Natural killer cell (primary cell): Measurements from ENCODE around the gene SYCE1L. TPM values are rescaled to one million over a fixed set of nuclear protein-coding genes. Genes with fewer than 3 reads are reported as not detected.
A peak's percentile ranks its signal among the peaks of the same experiment; 100 is the strongest.

Experiments used
- ATAC-seq, 3 donors: fragments of 150-1000 bp in 2 of 3; fragments of 200-7000 bp in 1 of 3; cut with Tn5 transposase; 1 replicate in 1 of 3; 2 replicates in 2 of 3; pipeline ENCODE4 v1.10.0; 2021; ENCODE audit warnings: mild to moderate bottlenecking in 2 of 3, moderate library complexity in 2 of 3
- DNase-seq, 2 donors: peaks; one replicate each; pipeline versions ENCODE4 v3.0.0 to v3.0.0-alpha.2; 2013 to 2021; ENCODE audit warnings: mixed read lengths in 1 of 2
- H3K27ac ChIP-seq: one replicate; pipeline ENCODE4 v1.5.1; 2013; ENCODE audit warnings: mild to moderate bottlenecking, low read length
- H3K27me3 ChIP-seq: one replicate; pipeline ENCODE4 v1.6.1; 2013; ENCODE audit warnings: low read length; ENCODE audit not compliant: control insufficient read depth, insufficient read depth
- H3K36me3 ChIP-seq: one replicate; pipeline ENCODE4 v1.6.1; 2013; ENCODE audit warnings: low read length; ENCODE audit not compliant: control insufficient read depth, insufficient read depth
- H3K4me1 ChIP-seq: one replicate; pipeline ENCODE4 v1.6.1; 2013; ENCODE audit warnings: low read length; ENCODE audit not compliant: control insufficient read depth, insufficient read depth
- H3K4me3 ChIP-seq: one replicate; pipeline ENCODE4 v1.5.1; 2013; ENCODE audit warnings: low read length
- H3K9me3 ChIP-seq: one replicate; pipeline ENCODE4 v1.6.1; 2013; ENCODE audit warnings: low read length; ENCODE audit not compliant: control insufficient read depth, insufficient read depth
- H3K27ac Mint-ChIP-seq, 2 donors: one replicate each; pipeline ENCODE4 v1.8.0; 2022; ENCODE audit warnings: mild to moderate bottlenecking in 2 of 2, mixed read lengths in 2 of 2, moderate library complexity in 1 of 2
- H3K27me3 Mint-ChIP-seq, 2 donors: one replicate each; pipeline ENCODE4 v1.8.0; 2022; ENCODE audit warnings: low read depth in 2 of 2, mixed read lengths in 2 of 2
- H3K36me3 Mint-ChIP-seq: one replicate; pipeline ENCODE4 v1.8.0; 2022; ENCODE audit warnings: mixed read lengths
- H3K4me1 Mint-ChIP-seq, 2 donors: one replicate each; pipeline ENCODE4 v1.8.0; 2022; ENCODE audit warnings: mixed read lengths in 2 of 2
- H3K4me3 Mint-ChIP-seq: one replicate; pipeline ENCODE4 v1.8.0; 2022; ENCODE audit warnings: mild to moderate bottlenecking, moderate library complexity, mixed read lengths
- H3K9me3 Mint-ChIP-seq, 2 donors: one replicate each; pipeline ENCODE4 v1.8.0; 2022; ENCODE audit warnings: mixed read lengths in 2 of 2
- CTCF ChIP-seq: fragments of 200-600 bp; IDR thresholded peaks from one replicate; pipeline ENCODE4 v1.8.0; 2022; ENCODE audit warnings: antibody characterized with exemption
- whole genome bisulfite sequencing: methylation state at CpG from one replicate; pipeline ENCODE4 v1.1.7; 2013; ENCODE audit warnings: missing lambda C conversion rate; ENCODE audit not compliant: insufficient coverage; 5-methylcytosine and 5-hydroxymethylcytosine counted together
- intact Hi-C: fragments of 100-400 bp; cut with micrococcal nuclease; formaldehyde crosslinking; loops from one replicate; pipeline ENCODE4 v1.14.2; 2022
- total RNA-seq, 4 donors: library from RNA; stranded (reverse); fragments of 120-200 nt in 1 of 4; gene quantifications; one replicate each; pipeline versions ENCODE4 v1.2.3 to v1.2.4, GENCODE V29; 2013 to 2022

SYCE1L gene
- total RNA-seq, 3 donors from 2014 or later (not counting 1 experiment from before 2014, with no cell fraction given): 12.7 to 15.7 (median 14.4) TPM

- Histone ChIP-seq H3K27ac (no peak overlapping the region), H3K27me3 (no peaks in the 10 kb centered on the region), H3K36me3 (peaks cover 53% of the 10 kb centered on the region), H3K4me1 (peaks cover 17% of the 10 kb centered on the region), H3K4me3 (no peak overlapping the region), H3K9me3 (no peaks in the 10 kb centered on the region)
- H3K27ac Mint-ChIP-seq: peak overlapping the region; percentile 94 to 100
- peaks cover 0 to 4% of the 10 kb centered on the region in 2 donors for H3K9me3 Mint-ChIP-seq
- WGBS: 97% methylated on average over 48 of the region's 48 CpGs
- H3K27me3 Mint-ChIP-seq: no peaks in the 10 kb centered on the region
- H3K4me3 Mint-ChIP-seq: no peak overlapping the region
- intact Hi-C loops: no loop called here
- TF ChIP-seq CTCF: no peak
- no peak for DNase-seq
- H3K4me1 Mint-ChIP-seq: peaks cover 48 to 60% of the 10 kb centered on the region in 2 donors
- peaks cover 7% of the 10 kb centered on the region for H3K36me3 Mint-ChIP-seq
- no peak for ATAC-seq
Measured at GRCh38 chr16:77194295-77195231, 4.6 kb upstream of the SYCE1L start.

GRCh38 chr16:77195411-77195810, 3.8 kb upstream of the SYCE1L start:
- H3K9me3 ChIP-seq: no peaks in the 10 kb centered on the region
- peaks cover 7% of the 10 kb centered on the region for H3K36me3 Mint-ChIP-seq
- no peak overlapping the region for H3K4me3 Mint-ChIP-seq
- TF ChIP-seq CTCF: no peak
- DNase-seq: no peak
- H3K4me3 ChIP-seq: no peak overlapping the region
- 93% methylated on average over 8 of the region's 8 CpGs for whole genome bisulfite sequencing
- H3K36me3 ChIP-seq: peaks cover 56% of the 10 kb centered on the region
- intact Hi-C loops: no loop called here
- peaks cover 48 to 59% of the 10 kb centered on the region in 2 donors for H3K4me1 Mint-ChIP-seq
- ATAC-seq: no peak
- H3K27ac ChIP-seq: no peak overlapping the region
- H3K27me3 ChIP-seq: no peaks in the 10 kb centered on the region
- peaks cover 13% of the 10 kb centered on the region for H3K4me1 ChIP-seq
- peak overlapping the region in 1 of 2 donors; percentile 56 for H3K27ac Mint-ChIP-seq
- H3K27me3 Mint-ChIP-seq: no peaks in the 10 kb centered on the region
- H3K9me3 Mint-ChIP-seq: peaks cover 0 to 4% of the 10 kb centered on the region in 2 donors

- Mint-ChIP-seq H3K27me3 (no peaks in the 10 kb centered on the region), H3K4me1 (peaks cover 24 to 35% of the 10 kb centered on the region in 2 donors), H3K9me3 (no peaks in the 10 kb centered on the region), H3K27ac (no peak overlapping the region), H3K4me3 (no peak overlapping the region), H3K36me3 (peaks cover 7% of the 10 kb centered on the region)
- TF ChIP-seq CTCF: no peak
- 97% methylated on average over 2 of the region's 2 CpGs for WGBS
- ATAC-seq (no peak), DNase-seq (no peak)
- H3K27me3 ChIP-seq: no peaks in the 10 kb centered on the region
- H3K36me3 ChIP-seq: peaks cover 59% of the 10 kb centered on the region
- H3K27ac ChIP-seq: no peak overlapping the region
- H3K4me3 ChIP-seq: no peak overlapping the region
- no peaks in the 10 kb centered on the region for H3K9me3 ChIP-seq
- peaks cover 8% of the 10 kb centered on the region for H3K4me1 ChIP-seq
- intact Hi-C loops: no loop called here
Measured at GRCh38 chr16:77197747-77198146, 1.5 kb upstream of the SYCE1L start.
